Activated CD8-positive, alpha-beta memory T cell treated with anti-CD3 and anti-CD28 coated beads, Interleukin-2, amount 10 ng/mL, durations not matched to agents 7 days and 5 days (primary cell): ENCODE measurements around the gene EML4. TPM values are rescaled to one million over a fixed set of nuclear protein-coding genes. Genes with fewer than 3 reads are reported as not detected.

Source experiments
- ATAC-seq: fragments of 150-1000 bp; cut with Tn5 transposase; one replicate; pipeline ENCODE4 v1.10.0; 2021; ENCODE audit warnings: moderate library complexity
- CTCF ChIA-PET: fragments of 350-600 bp; sonication (Branson Sonifier 250); formaldehyde crosslinking; loops from one replicate; lab custom pipeline; 2021; ENCODE audit warnings: antibody characterized with exemption; lab: Charles Lee
- DNase-seq: peaks from one replicate; pipeline ENCODE4 v3.0.0-alpha.2; 2020
- H3K27ac Mint-ChIP-seq: one replicate; pipeline ENCODE4 v1.8.0; 2021; ENCODE audit warnings: mild to moderate bottlenecking, mixed read lengths
- H3K27me3 Mint-ChIP-seq: one replicate; pipeline ENCODE4 v1.8.0; 2021; ENCODE audit warnings: mixed read lengths
- H3K36me3 Mint-ChIP-seq: one replicate; pipeline ENCODE4 v1.8.0; 2021; ENCODE audit warnings: mild to moderate bottlenecking, mixed read lengths
- H3K4me1 Mint-ChIP-seq: one replicate; pipeline ENCODE4 v1.8.0; 2021; ENCODE audit warnings: mixed read lengths
- H3K4me3 Mint-ChIP-seq: one replicate; pipeline ENCODE4 v1.8.0; 2021; ENCODE audit warnings: mild to moderate bottlenecking, moderate library complexity, mixed read lengths
- H3K9me3 Mint-ChIP-seq: one replicate; pipeline ENCODE4 v1.8.0; 2022; ENCODE audit warnings: low read depth, mixed read lengths
- total RNA-seq, 2 experiments: library from RNA; stranded (reverse); gene quantifications; one replicate each; pipeline ENCODE4 v1.2.3, GENCODE V29; 2021

The EML4 gene
- total RNA-seq, 2 experiments from 2014 or later, result 73.4 to 110 TPM

GRCh38 chr2:42348113-42348805 lies 179.1 kb downstream of the EML4 start:
- Mint-ChIP-seq H3K9me3 (no peaks in the 10 kb centered on the region), H3K27me3 (no peaks in the 10 kb centered on the region), H3K27ac (no peak overlapping the region), H3K4me1 (peaks cover 6% of the 10 kb centered on the region), H3K36me3 (peaks cover 59% of the 10 kb centered on the region), H3K4me3 (no peak overlapping the region)
- ATAC-seq (no peak), DNase-seq (no peak)
- CTCF ChIA-PET, result no interaction called here

GRCh38 chr2:42350434-42351063 lies 181.4 kb downstream of the EML4 start:
- ATAC-seq (no peak), DNase-seq (no peak)
- no peaks in the 10 kb centered on the region for H3K9me3 Mint-ChIP-seq
- no peaks in the 10 kb centered on the region for H3K27me3 Mint-ChIP-seq
- CTCF ChIA-PET, result interaction anchor here (1.0 kb wide), 1 partner anchor 10 kb away, joined by 4 read pairs; no protein-coding TSS in a partner anchor
- H3K27ac Mint-ChIP-seq, result no peak overlapping the region
- H3K36me3 Mint-ChIP-seq, result peaks cover 56% of the 10 kb centered on the region
- peaks cover 14% of the 10 kb centered on the region for H3K4me1 Mint-ChIP-seq
- no peak overlapping the region for H3K4me3 Mint-ChIP-seq

GRCh38 chr2:42351864-42352263 lies 182.7 kb downstream of the EML4 start:
- no peak overlapping the region for H3K27ac Mint-ChIP-seq
- ATAC-seq (no peak), DNase-seq (no peak)
- no peaks in the 10 kb centered on the region for H3K27me3 Mint-ChIP-seq
- no peaks in the 10 kb centered on the region for H3K9me3 Mint-ChIP-seq
- peaks cover 19% of the 10 kb centered on the region for H3K4me1 Mint-ChIP-seq
- H3K4me3 Mint-ChIP-seq, result no peak overlapping the region
- H3K36me3 Mint-ChIP-seq, result peaks cover 56% of the 10 kb centered on the region
- CTCF ChIA-PET, result interaction anchor here (1.0 kb wide), 1 partner anchor 9 kb away, joined by 4 read pairs; no protein-coding TSS in a partner anchor

- no peaks in the 10 kb centered on the region for H3K27me3 Mint-ChIP-seq
- peak; percentile 88 for ATAC-seq
- DNase-seq, result no peak
- peaks cover 48% of the 10 kb centered on the region for H3K36me3 Mint-ChIP-seq
- H3K9me3 Mint-ChIP-seq, result no peaks in the 10 kb centered on the region
- H3K27ac Mint-ChIP-seq, result peak overlapping the region; percentile 25
- H3K4me3 Mint-ChIP-seq, result no peak overlapping the region
- CTCF ChIA-PET, result interaction anchor here (0.8 to 1.3 kb wide), 2 partner anchors 25 to 486 kb away, joined by 3 read pairs; no protein-coding TSS in a partner anchor
- H3K4me1 Mint-ChIP-seq, result peaks cover 37% of the 10 kb centered on the region
Measured at GRCh38 chr2:42353792-42354429, 184.8 kb downstream of the EML4 start.

DNA sequence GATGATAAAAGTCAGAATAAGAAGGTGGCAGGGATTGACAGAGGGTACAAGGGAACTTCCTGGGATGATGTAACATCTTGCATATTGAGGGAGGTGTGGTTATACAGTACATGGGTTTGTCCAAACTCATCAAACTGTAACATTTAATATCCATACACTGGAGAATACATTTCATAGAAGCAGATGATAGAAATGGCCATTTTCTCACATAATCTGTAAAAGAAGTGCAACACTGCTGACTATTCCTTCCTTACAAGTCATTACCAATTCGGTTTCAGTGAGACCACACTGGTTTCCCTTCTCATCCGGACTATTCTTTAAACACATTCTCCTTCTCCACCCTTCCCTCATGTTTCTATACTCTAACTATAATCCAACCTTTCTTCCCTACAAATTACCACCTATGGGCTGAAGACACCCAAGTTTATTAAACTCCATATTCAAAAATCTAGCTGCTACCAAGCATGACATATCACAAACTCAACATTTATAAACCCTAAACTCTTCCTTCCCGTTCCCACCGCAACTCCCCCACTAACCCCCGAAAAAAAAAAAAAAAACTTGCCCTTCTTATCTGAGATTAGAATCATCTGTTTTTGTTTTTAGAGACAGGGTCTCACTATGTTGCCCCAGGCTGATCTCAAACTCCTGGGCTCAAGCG lies 190.3 kb downstream of the EML4 start:
- no peak for ATAC-seq
- H3K4me1 Mint-ChIP-seq, result peaks cover 42% of the 10 kb centered on the region
- CTCF ChIA-PET, result interaction anchor here (0.6 to 1.6 kb wide), 6 partner anchors 31 to 518 kb away, joined by 3 to 5 read pairs (median 3); no protein-coding TSS in a partner anchor
- H3K9me3 Mint-ChIP-seq, result no peaks in the 10 kb centered on the region
- H3K4me3 Mint-ChIP-seq, result peak overlapping the region; percentile 83
- H3K27me3 Mint-ChIP-seq, result peaks cover 3% of the 10 kb centered on the region
- H3K27ac Mint-ChIP-seq, result peak overlapping the region; percentile 88
- no peak for DNase-seq
- peaks cover 15% of the 10 kb centered on the region for H3K36me3 Mint-ChIP-seq

DNA sequence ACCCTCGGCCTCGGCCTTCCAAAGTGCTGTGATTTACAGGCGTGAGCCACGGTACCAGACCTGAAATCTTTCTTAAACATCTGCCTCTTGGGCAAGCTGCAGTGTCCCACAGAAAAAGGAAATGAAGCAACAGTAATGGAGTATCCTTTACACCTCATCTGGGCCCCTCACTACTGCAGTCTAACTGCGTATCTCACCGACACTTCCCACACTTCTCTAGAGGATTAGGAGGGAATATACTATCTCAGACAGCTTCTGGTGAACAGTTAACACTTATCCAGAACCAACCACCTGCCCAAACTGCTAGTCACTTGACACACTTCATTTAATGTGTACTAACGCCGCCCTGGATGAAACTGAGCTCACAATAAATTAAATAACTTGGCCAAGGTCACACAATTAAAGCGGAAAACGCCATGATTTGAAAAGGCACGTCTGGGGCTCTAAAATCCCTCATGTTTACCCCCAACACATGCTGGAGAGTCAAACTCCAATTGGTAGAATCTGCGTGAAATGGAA lies 190.9 kb downstream of the EML4 start:
- H3K36me3 Mint-ChIP-seq, result peaks cover 14% of the 10 kb centered on the region
- peak overlapping the region; percentile 88 for H3K27ac Mint-ChIP-seq
- ATAC-seq, result peak; percentile 3
- peak; percentile 56 for DNase-seq
- peaks cover 3% of the 10 kb centered on the region for H3K27me3 Mint-ChIP-seq
- H3K9me3 Mint-ChIP-seq, result no peaks in the 10 kb centered on the region
- peak overlapping the region; percentile 83 for H3K4me3 Mint-ChIP-seq
- CTCF ChIA-PET, result interaction anchor here (0.6 to 1.6 kb wide), 6 partner anchors 9 to 519 kb away, joined by 3 to 5 read pairs (median 3); no protein-coding TSS in a partner anchor
- H3K4me1 Mint-ChIP-seq, result peaks cover 36% of the 10 kb centered on the region

- peaks cover 12% of the 10 kb centered on the region for H3K36me3 Mint-ChIP-seq
- H3K27ac Mint-ChIP-seq, result peak overlapping the region; percentile 88
- H3K9me3 Mint-ChIP-seq, result no peaks in the 10 kb centered on the region
- peaks cover 34% of the 10 kb centered on the region for H3K4me1 Mint-ChIP-seq
- peak overlapping the region; percentile 83 for H3K4me3 Mint-ChIP-seq
- H3K27me3 Mint-ChIP-seq, result peaks cover 3% of the 10 kb centered on the region
- DNase-seq (no peak), ATAC-seq (no peak)
- CTCF ChIA-PET, result interaction anchor here (0.9 to 1.7 kb wide), 4 partner anchors 9 to 265 kb away, joined by 3 to 7 read pairs (median 4); no protein-coding TSS in a partner anchor
Measured at GRCh38 chr2:42360493-42360889, 191.3 kb downstream of the EML4 start.

- H3K4me3 Mint-ChIP-seq, result peak within 1 kb of the TSS; percentile 83
- H3K27me3 Mint-ChIP-seq, result peaks cover 3% of the 10 kb centered on the region
- no peaks in the 10 kb centered on the region for H3K9me3 Mint-ChIP-seq
- peaks cover 9% of the 10 kb centered on the region for H3K36me3 Mint-ChIP-seq
- CTCF ChIA-PET, result interaction anchor here (0.9 to 1.7 kb wide), 3 partner anchors 10 to 271 kb away, joined by 4 to 7 read pairs (median 4); no protein-coding TSS in a partner anchor
- DNase-seq, result peak; percentile 97
- peak; percentile 96 for ATAC-seq
- peaks cover 33% of the 10 kb centered on the region for H3K4me1 Mint-ChIP-seq
- peak within 1 kb of the TSS; percentile 88 for H3K27ac Mint-ChIP-seq
Measured at GRCh38 chr2:42360890-42361727, 192.0 kb downstream of the EML4 start, which contains the start of gene COX7A2L. Gene COX7A2L, minus strand, starts transcription at chr2:42361217. Its CDS starts 56 bp downstream, at chr2:42361161.

DNA sequence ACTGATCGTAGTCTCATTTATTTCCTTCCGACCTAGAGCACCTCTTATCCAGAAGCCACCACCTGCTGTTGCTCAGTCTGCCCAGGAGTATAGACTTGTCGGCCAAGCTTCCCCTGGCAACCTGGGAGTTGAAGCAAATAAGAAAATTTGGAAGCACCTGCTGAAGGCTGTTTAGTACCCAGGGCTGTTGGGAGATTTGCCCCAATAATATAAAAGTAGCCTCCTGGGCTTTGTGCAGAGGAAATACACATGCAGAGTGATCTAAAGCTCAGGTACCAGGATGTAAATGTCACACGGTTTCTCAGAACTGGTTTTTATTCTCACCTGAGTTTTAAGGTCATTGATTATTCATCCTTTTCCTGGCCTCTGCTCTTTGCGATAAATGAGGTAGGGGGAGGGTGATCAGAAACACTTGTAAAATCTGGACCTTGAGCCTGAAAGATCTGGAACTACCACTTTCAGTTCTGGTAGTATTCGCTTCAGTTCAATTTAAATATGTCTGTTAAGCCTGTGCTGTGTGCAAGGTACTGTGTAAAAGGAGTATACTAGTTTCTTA lies 192.7 kb downstream of the EML4 start:
- peak overlapping the region; percentile 83 for H3K4me3 Mint-ChIP-seq
- peak overlapping the region; percentile 88 for H3K27ac Mint-ChIP-seq
- H3K4me1 Mint-ChIP-seq, result peaks cover 29% of the 10 kb centered on the region
- H3K9me3 Mint-ChIP-seq, result no peaks in the 10 kb centered on the region
- CTCF ChIA-PET, result interaction anchor here (1.1 to 1.7 kb wide), 3 partner anchors 266 to 301 kb away, joined by 3 to 7 read pairs (median 4); no protein-coding TSS in a partner anchor
- peaks cover 6% of the 10 kb centered on the region for H3K27me3 Mint-ChIP-seq
- peaks cover 8% of the 10 kb centered on the region for H3K36me3 Mint-ChIP-seq
- DNase-seq (no peak), ATAC-seq (no peak)

- Mint-ChIP-seq H3K4me3 (no peak overlapping the region), H3K9me3 (no peaks in the 10 kb centered on the region), H3K27ac (no peak overlapping the region), H3K36me3 (peaks cover under 1% of the 10 kb centered on the region), H3K4me1 (peaks cover 17% of the 10 kb centered on the region), H3K27me3 (peaks cover 9% of the 10 kb centered on the region)
- DNase-seq (no peak), ATAC-seq (no peak)
- CTCF ChIA-PET, result no interaction called here
Measured at GRCh38 chr2:42363413-42363812, 194.3 kb downstream of the EML4 start.

GRCh38 chr2:42364658-42365057 lies 195.5 kb downstream of the EML4 start:
- Mint-ChIP-seq H3K4me3 (no peak overlapping the region), H3K9me3 (no peaks in the 10 kb centered on the region), H3K4me1 (peaks cover 5% of the 10 kb centered on the region), H3K27me3 (peaks cover 9% of the 10 kb centered on the region), H3K36me3 (no peaks in the 10 kb centered on the region), H3K27ac (no peak overlapping the region)
- DNase-seq (no peak), ATAC-seq (no peak)
- CTCF ChIA-PET, result no interaction called here

GRCh38 chr2:42366411-42366810 lies 197.3 kb downstream of the EML4 start:
- no peak for ATAC-seq
- H3K4me3 Mint-ChIP-seq, result no peak overlapping the region
- no peaks in the 10 kb centered on the region for H3K36me3 Mint-ChIP-seq
- H3K27me3 Mint-ChIP-seq, result peaks cover 9% of the 10 kb centered on the region
- no peak overlapping the region for H3K27ac Mint-ChIP-seq
- H3K9me3 Mint-ChIP-seq, result no peaks in the 10 kb centered on the region
- H3K4me1 Mint-ChIP-seq, result peaks cover 5% of the 10 kb centered on the region
- no peak for DNase-seq
- CTCF ChIA-PET, result no interaction called here
